ENCODE results near the gene MRPL27.
"Not testable (repeated sequence)": the region's sequence is repeated elsewhere in the genome, so short reads cannot be mapped to it uniquely, and the experiment has no call there.

The MRPL27 gene

GRCh38 chr17:50372758-50373556 lies at the start of gene MRPL27, which contains the start of gene EME1:
Gene MRPL27, minus strand, starts transcription at chr17:50373184. Its CDS starts 14 bp downstream, at chr17:50373170.
Gene EME1, plus strand, starts transcription at chr17:50373229. Its CDS starts 1,980 bp downstream, at chr17:50375209.
- H3K9me3 ChIP-seq (ENCODE audit: low read length), result no peaks in the 10 kb centered on the region
- H3K4me1 ChIP-seq (ENCODE audit: insufficient read depth, low read length), result peaks cover 14% of the 10 kb centered on the region
- H3K4me3 ChIP-seq (ENCODE audit: low read depth in 1 of 2, low read length in 2 of 2), result peak within 1 kb of the TSS; percentile 41 to 92
- no peaks in the 10 kb centered on the region for H3K27me3 ChIP-seq (ENCODE audit: control insufficient read depth in 1 of 2, insufficient read depth in 2 of 2, low read length in 2 of 2)
- peak within 1 kb of the TSS; percentile 82 for H3K27ac ChIP-seq (ENCODE audit: low read depth, low read length)
- H3K36me3 ChIP-seq (ENCODE audit: insufficient read depth, low read length), result peaks cover 27% of the 10 kb centered on the region
- peak within 1 kb of the TSS; percentile 93 for H3K9ac ChIP-seq (ENCODE audit: low read length)

GRCh38 chr17:50422738-50423137 lies 49.8 kb upstream of the MRPL27 start:
- peaks cover 30% of the 10 kb centered on the region for H3K4me1 ChIP-seq (ENCODE audit: insufficient read depth, low read length)
- H3K9ac ChIP-seq (ENCODE audit: low read length), result no peak overlapping the region
- no peak overlapping the region for H3K4me3 ChIP-seq (ENCODE audit: low read depth in 1 of 2, low read length in 2 of 2)

GRCh38 chr17:50421308-50422051 lies 48.5 kb upstream of the MRPL27 start:
- H3K27ac ChIP-seq (ENCODE audit: low read depth, low read length), result peak overlapping the region; percentile 44
- no peaks in the 10 kb centered on the region for H3K9me3 ChIP-seq (ENCODE audit: low read length)
- no peaks in the 10 kb centered on the region for H3K27me3 ChIP-seq (ENCODE audit: control insufficient read depth in 1 of 2, insufficient read depth in 2 of 2, low read length in 2 of 2)
- H3K4me3 ChIP-seq (ENCODE audit: low read depth in 1 of 2, low read length in 2 of 2), result no peak overlapping the region
- no peaks in the 10 kb centered on the region for H3K36me3 ChIP-seq (ENCODE audit: insufficient read depth, low read length)
- no peak overlapping the region for H3K9ac ChIP-seq (ENCODE audit: low read length)
- peaks cover 17% of the 10 kb centered on the region for H3K4me1 ChIP-seq (ENCODE audit: insufficient read depth, low read length)

More at GRCh38 chr17:50422738-50423137, 49.8 kb upstream of the MRPL27 start:
- H3K27me3 ChIP-seq (ENCODE audit: control insufficient read depth in 1 of 2, insufficient read depth in 2 of 2, low read length in 2 of 2), result no peaks in the 10 kb centered on the region
- no peaks in the 10 kb centered on the region for H3K9me3 ChIP-seq (ENCODE audit: low read length)
- H3K27ac ChIP-seq (ENCODE audit: low read depth, low read length), result no peak overlapping the region
- no peaks in the 10 kb centered on the region for H3K36me3 ChIP-seq (ENCODE audit: insufficient read depth, low read length)

- H3K4me1 ChIP-seq (ENCODE audit: insufficient read depth, low read length), result peaks cover 16% of the 10 kb centered on the region
- no peaks in the 10 kb centered on the region for H3K36me3 ChIP-seq (ENCODE audit: insufficient read depth, low read length)
- H3K9ac ChIP-seq (ENCODE audit: low read length), result no peak overlapping the region
- H3K27ac ChIP-seq (ENCODE audit: low read depth, low read length), result no peak overlapping the region
- H3K27me3 ChIP-seq (ENCODE audit: control insufficient read depth in 1 of 2, insufficient read depth in 2 of 2, low read length in 2 of 2), result no peaks in the 10 kb centered on the region
- H3K9me3 ChIP-seq (ENCODE audit: low read length), result no peaks in the 10 kb centered on the region
- no peak overlapping the region for H3K4me3 ChIP-seq (ENCODE audit: low read depth in 1 of 2, low read length in 2 of 2)
These were observed 47.6 kb upstream of the MRPL27 start for GRCh38 chr17:50420419-50421112.

- not testable (repeated sequence) for H3K36me3 ChIP-seq (ENCODE audit: insufficient read depth, low read length); H3K4me1 ChIP-seq (ENCODE audit: insufficient read depth, low read length); H3K9ac ChIP-seq (ENCODE audit: low read length); H3K4me3 ChIP-seq (ENCODE audit: low read depth in 1 of 2, low read length in 2 of 2); H3K27me3 ChIP-seq (ENCODE audit: control insufficient read depth in 1 of 2, insufficient read depth in 2 of 2, low read length in 2 of 2); H3K9me3 ChIP-seq (ENCODE audit: low read length); H3K27ac ChIP-seq (ENCODE audit: low read depth, low read length)
These were observed 46.6 kb upstream of the MRPL27 start for GRCh38 chr17:50419577-50419976.

- H3K36me3 ChIP-seq (ENCODE audit: insufficient read depth, low read length), result no peaks in the 10 kb centered on the region
- no peaks in the 10 kb centered on the region for H3K27me3 ChIP-seq (ENCODE audit: control insufficient read depth in 1 of 2, insufficient read depth in 2 of 2, low read length in 2 of 2)
- H3K9ac ChIP-seq (ENCODE audit: low read length), result no peak overlapping the region
- no peaks in the 10 kb centered on the region for H3K9me3 ChIP-seq (ENCODE audit: low read length)
- no peak overlapping the region for H3K27ac ChIP-seq (ENCODE audit: low read depth, low read length)
- no peaks in the 10 kb centered on the region for H3K4me1 ChIP-seq (ENCODE audit: insufficient read depth, low read length)
- no peak overlapping the region for H3K4me3 ChIP-seq (ENCODE audit: low read depth in 1 of 2, low read length in 2 of 2)
These were observed 41.8 kb upstream of the MRPL27 start for GRCh38 chr17:50414808-50415207.

GRCh38 chr17:50412188-50412732 lies 39.3 kb upstream of the MRPL27 start:
- Histone ChIP-seq H3K9me3 (ENCODE audit: low read length) (no peaks in the 10 kb centered on the region), H3K36me3 (ENCODE audit: insufficient read depth, low read length) (no peaks in the 10 kb centered on the region), H3K4me3 (ENCODE audit: low read depth in 1 of 2, low read length in 2 of 2) (no peak overlapping the region), H3K4me1 (ENCODE audit: insufficient read depth, low read length) (no peaks in the 10 kb centered on the region), H3K9ac (ENCODE audit: low read length) (no peak overlapping the region), H3K27me3 (ENCODE audit: control insufficient read depth in 1 of 2, insufficient read depth in 2 of 2, low read length in 2 of 2) (no peaks in the 10 kb centered on the region), H3K27ac (ENCODE audit: low read depth, low read length) (no peak overlapping the region)

GRCh38 chr17:50407921-50408320 lies 34.9 kb upstream of the MRPL27 start:
- Histone ChIP-seq H3K27me3 (ENCODE audit: control insufficient read depth in 1 of 2, insufficient read depth in 2 of 2, low read length in 2 of 2) (peaks cover 0 to 4% of the 10 kb centered on the region in 2 donors), H3K36me3 (ENCODE audit: insufficient read depth, low read length) (no peaks in the 10 kb centered on the region), H3K27ac (ENCODE audit: low read depth, low read length) (no peak overlapping the region), H3K4me1 (ENCODE audit: insufficient read depth, low read length) (no peaks in the 10 kb centered on the region), H3K4me3 (ENCODE audit: low read depth in 1 of 2, low read length in 2 of 2) (no peak overlapping the region), H3K9me3 (ENCODE audit: low read length) (no peaks in the 10 kb centered on the region), H3K9ac (ENCODE audit: low read length) (no peak overlapping the region)

GRCh38 chr17:50406578-50406977 lies 33.6 kb upstream of the MRPL27 start:
- H3K4me1 ChIP-seq (ENCODE audit: insufficient read depth, low read length), result no peaks in the 10 kb centered on the region
- no peaks in the 10 kb centered on the region for H3K9me3 ChIP-seq (ENCODE audit: low read length)
- H3K9ac ChIP-seq (ENCODE audit: low read length), result no peak overlapping the region
- H3K4me3 ChIP-seq (ENCODE audit: low read depth in 1 of 2, low read length in 2 of 2), result no peak overlapping the region
- H3K27ac ChIP-seq (ENCODE audit: low read depth, low read length), result no peak overlapping the region
- no peaks in the 10 kb centered on the region for H3K36me3 ChIP-seq (ENCODE audit: insufficient read depth, low read length)
- H3K27me3 ChIP-seq (ENCODE audit: control insufficient read depth in 1 of 2, insufficient read depth in 2 of 2, low read length in 2 of 2), result peaks cover 0 to 4% of the 10 kb centered on the region in 2 donors

- not testable (repeated sequence) for H3K27me3 ChIP-seq (ENCODE audit: control insufficient read depth in 1 of 2, insufficient read depth in 2 of 2, low read length in 2 of 2); H3K27ac ChIP-seq (ENCODE audit: low read depth, low read length); H3K36me3 ChIP-seq (ENCODE audit: insufficient read depth, low read length); H3K4me1 ChIP-seq (ENCODE audit: insufficient read depth, low read length); H3K4me3 ChIP-seq (ENCODE audit: low read depth in 1 of 2, low read length in 2 of 2); H3K9me3 ChIP-seq (ENCODE audit: low read length); H3K9ac ChIP-seq (ENCODE audit: low read length)
These were observed 32.4 kb upstream of the MRPL27 start for GRCh38 chr17:50405351-50405750.

GRCh38 chr17:50399591-50399990 lies 26.6 kb upstream of the MRPL27 start:
- not testable (repeated sequence) for H3K4me3 ChIP-seq (ENCODE audit: low read depth in 1 of 2, low read length in 2 of 2); H3K27ac ChIP-seq (ENCODE audit: low read depth, low read length); H3K36me3 ChIP-seq (ENCODE audit: insufficient read depth, low read length); H3K9ac ChIP-seq (ENCODE audit: low read length); H3K9me3 ChIP-seq (ENCODE audit: low read length); H3K27me3 ChIP-seq (ENCODE audit: control insufficient read depth in 1 of 2, insufficient read depth in 2 of 2, low read length in 2 of 2)
- peaks cover 19% of the 10 kb centered on the region for H3K4me1 ChIP-seq (ENCODE audit: insufficient read depth, low read length)
